HCT116 (cell line): ENCODE measurements around the gene CDH22.

Experiments
- CEBPB ChIP-seq: IDR thresholded peaks from 2 replicates; pipeline ENCODE4 v1.6.1; 2012; ENCODE audit warnings: low read depth
- CTCF ChIP-seq, 3 experiments: fragments of 200-600 bp in 1 of 3; sonication (generic) in 1 of 3; IDR thresholded peaks in 2 of 3; conservative IDR thresholded peaks in 1 of 3; 2 replicates each; pipeline ENCODE4 v1.5.1; 2012 to 2017; ENCODE audit warnings: low read depth in 2 of 3, low read length in 2 of 3, antibody characterized with exemption in 1 of 3, borderline replicate concordance in 1 of 3, control low read depth in 1 of 3, mild to moderate bottlenecking in 1 of 3, mixed read lengths in 1 of 3, mixed run types in 1 of 3, moderate library complexity in 1 of 3; ENCODE audit not compliant: insufficient read depth in 1 of 3
- EZH2 ChIP-seq: fragments of 200-600 bp; sonication (generic); IDR thresholded peaks from 2 replicates; pipeline ENCODE4 v1.6.1; 2017; ENCODE audit warnings: antibody characterized with exemption, mixed run types
- JUND ChIP-seq: IDR thresholded peaks from 2 replicates; pipeline ENCODE4 v1.6.1; 2012
- POLR2AphosphoS5 ChIP-seq: IDR thresholded peaks from 2 replicates; pipeline ENCODE4 v1.6.1; 2011; ENCODE audit warnings: mild to moderate bottlenecking, low read depth, low read length, moderate library complexity
- SP1 ChIP-seq: IDR thresholded peaks from 2 replicates; pipeline ENCODE4 v1.6.1; 2012; ENCODE audit warnings: low read depth

GRCh38 chr20:46139908-46140482 is 168.3 kb downstream of the CDH22 start:
- TF ChIP-seq POLR2AphosphoS5 = no peak
- no peak for TF ChIP-seq JUND
- TF ChIP-seq CTCF (IDR thresholded peaks at IDR 0.05 in 2 of 3, conservative IDR thresholded peaks at IDR 0.05 in 1 of 3; ENCODE audit: borderline replicate concordance in 1 of 3, insufficient read depth in 1 of 3, low read depth in 2 of 3, low read length in 2 of 3) = no peak
- TF ChIP-seq EZH2 = no peak
- no peak for TF ChIP-seq SP1
- TF ChIP-seq CEBPB = no peak
